HL-60 (cell line): ENCODE results near the gene SCYL3.
"Not testable (repeated sequence)": the region's sequence is repeated elsewhere in the genome, so short reads cannot be mapped to it uniquely, and the experiment has no call there.

ENCODE experiments used
- DNase-seq, 2 experiments: peaks; one replicate each; pipeline ENCODE4 v3.0.0-alpha.2; 2010 to 2020; ENCODE audit warnings: low read depth in 1 of 2, low spot score in 1 of 2
- H3K27ac ChIP-seq: fragments of 250-450 bp; sonication (Bioruptor Pico); replicated peaks from 2 replicates; pipeline ENCODE4 v1.5.1; 2020; ENCODE audit warnings: mild to moderate bottlenecking, moderate library complexity
- H3K27me3 ChIP-seq: fragments of 250-450 bp; sonication (Bioruptor Pico); 2 replicates; pipeline ENCODE4 v1.5.1; 2021; ENCODE audit warnings: mild to moderate bottlenecking, moderate library complexity; ENCODE audit not compliant: insufficient read depth, poor library complexity, severe bottlenecking
- H3K4me3 ChIP-seq: replicated peaks from 2 replicates; pipeline ENCODE4 v1.5.1; 2011; ENCODE audit warnings: mild to moderate bottlenecking, control low read depth, low read length; ENCODE audit not compliant: insufficient read depth
- GABPA ChIP-seq: IDR thresholded peaks from 2 replicates; pipeline ENCODE4 v1.6.1; 2012; ENCODE audit warnings: low read depth
- POLR2AphosphoS5 ChIP-seq: IDR thresholded peaks from 2 replicates; pipeline ENCODE4 v1.6.1; 2012; ENCODE audit warnings: low read depth
- SPI1 ChIP-seq: IDR thresholded peaks from 2 replicates; pipeline ENCODE4 v1.6.1; 2012; ENCODE audit warnings: low read depth, mild to moderate bottlenecking, borderline replicate concordance
- TF ChIP-seq, protein P1 (sequence below): IDR thresholded peaks from 2 replicates; pipeline ENCODE4 v1.6.1; 2012; ENCODE audit warnings: low read depth; ENCODE audit not compliant: insufficient replicate concordance
- TF ChIP-seq, protein P2 (sequence below): IDR thresholded peaks from one replicate; pipeline ENCODE4 v1.5.1; 2011; ENCODE audit warnings: low read length, control low read depth, inconsistent platforms; ENCODE audit not compliant: insufficient read depth

Gene SCYL3

DNA sequence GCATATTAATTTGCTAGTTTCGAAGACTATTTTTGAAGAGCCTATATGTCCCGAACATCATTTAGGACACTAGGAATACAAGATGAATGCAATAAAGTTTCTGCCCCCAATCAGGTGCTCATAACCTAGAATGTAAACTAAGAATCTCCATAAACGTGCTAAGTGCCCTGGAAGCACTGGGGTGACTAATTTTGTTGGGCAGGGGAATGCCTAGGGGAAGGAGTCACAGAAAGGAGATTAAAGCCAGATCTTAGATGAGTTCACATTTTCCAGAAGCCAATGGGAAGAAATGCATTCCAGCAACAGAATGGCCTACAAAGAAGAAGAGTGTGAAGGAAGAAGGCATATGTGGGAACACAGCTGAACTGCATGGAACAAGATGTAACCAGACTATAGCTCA lies 19.5 kb downstream of the SCYL3 start:
- no peak overlapping the region for H3K4me3 ChIP-seq
- TF ChIP-seq POLR2AphosphoS5 (no peak), GABPA (no peak), SPI1 (no peak)
- TF ChIP-seq, protein P1, sequence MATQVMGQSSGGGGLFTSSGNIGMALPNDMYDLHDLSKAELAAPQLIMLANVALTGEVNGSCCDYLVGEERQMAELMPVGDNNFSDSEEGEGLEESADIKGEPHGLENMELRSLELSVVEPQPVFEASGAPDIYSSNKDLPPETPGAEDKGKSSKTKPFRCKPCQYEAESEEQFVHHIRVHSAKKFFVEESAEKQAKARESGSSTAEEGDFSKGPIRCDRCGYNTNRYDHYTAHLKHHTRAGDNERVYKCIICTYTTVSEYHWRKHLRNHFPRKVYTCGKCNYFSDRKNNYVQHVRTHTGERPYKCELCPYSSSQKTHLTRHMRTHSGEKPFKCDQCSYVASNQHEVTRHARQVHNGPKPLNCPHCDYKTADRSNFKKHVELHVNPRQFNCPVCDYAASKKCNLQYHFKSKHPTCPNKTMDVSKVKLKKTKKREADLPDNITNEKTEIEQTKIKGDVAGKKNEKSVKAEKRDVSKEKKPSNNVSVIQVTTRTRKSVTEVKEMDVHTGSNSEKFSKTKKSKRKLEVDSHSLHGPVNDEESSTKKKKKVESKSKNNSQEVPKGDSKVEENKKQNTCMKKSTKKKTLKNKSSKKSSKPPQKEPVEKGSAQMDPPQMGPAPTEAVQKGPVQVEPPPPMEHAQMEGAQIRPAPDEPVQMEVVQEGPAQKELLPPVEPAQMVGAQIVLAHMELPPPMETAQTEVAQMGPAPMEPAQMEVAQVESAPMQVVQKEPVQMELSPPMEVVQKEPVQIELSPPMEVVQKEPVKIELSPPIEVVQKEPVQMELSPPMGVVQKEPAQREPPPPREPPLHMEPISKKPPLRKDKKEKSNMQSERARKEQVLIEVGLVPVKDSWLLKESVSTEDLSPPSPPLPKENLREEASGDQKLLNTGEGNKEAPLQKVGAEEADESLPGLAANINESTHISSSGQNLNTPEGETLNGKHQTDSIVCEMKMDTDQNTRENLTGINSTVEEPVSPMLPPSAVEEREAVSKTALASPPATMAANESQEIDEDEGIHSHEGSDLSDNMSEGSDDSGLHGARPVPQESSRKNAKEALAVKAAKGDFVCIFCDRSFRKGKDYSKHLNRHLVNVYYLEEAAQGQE, result no peak
- TF ChIP-seq, protein P2, sequence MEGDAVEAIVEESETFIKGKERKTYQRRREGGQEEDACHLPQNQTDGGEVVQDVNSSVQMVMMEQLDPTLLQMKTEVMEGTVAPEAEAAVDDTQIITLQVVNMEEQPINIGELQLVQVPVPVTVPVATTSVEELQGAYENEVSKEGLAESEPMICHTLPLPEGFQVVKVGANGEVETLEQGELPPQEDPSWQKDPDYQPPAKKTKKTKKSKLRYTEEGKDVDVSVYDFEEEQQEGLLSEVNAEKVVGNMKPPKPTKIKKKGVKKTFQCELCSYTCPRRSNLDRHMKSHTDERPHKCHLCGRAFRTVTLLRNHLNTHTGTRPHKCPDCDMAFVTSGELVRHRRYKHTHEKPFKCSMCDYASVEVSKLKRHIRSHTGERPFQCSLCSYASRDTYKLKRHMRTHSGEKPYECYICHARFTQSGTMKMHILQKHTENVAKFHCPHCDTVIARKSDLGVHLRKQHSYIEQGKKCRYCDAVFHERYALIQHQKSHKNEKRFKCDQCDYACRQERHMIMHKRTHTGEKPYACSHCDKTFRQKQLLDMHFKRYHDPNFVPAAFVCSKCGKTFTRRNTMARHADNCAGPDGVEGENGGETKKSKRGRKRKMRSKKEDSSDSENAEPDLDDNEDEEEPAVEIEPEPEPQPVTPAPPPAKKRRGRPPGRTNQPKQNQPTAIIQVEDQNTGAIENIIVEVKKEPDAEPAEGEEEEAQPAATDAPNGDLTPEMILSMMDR, result no peak
- DNase-seq, result no peak
- no peak overlapping the region for H3K27ac ChIP-seq
- no peaks in the 10 kb centered on the region for H3K27me3 ChIP-seq

DNA sequence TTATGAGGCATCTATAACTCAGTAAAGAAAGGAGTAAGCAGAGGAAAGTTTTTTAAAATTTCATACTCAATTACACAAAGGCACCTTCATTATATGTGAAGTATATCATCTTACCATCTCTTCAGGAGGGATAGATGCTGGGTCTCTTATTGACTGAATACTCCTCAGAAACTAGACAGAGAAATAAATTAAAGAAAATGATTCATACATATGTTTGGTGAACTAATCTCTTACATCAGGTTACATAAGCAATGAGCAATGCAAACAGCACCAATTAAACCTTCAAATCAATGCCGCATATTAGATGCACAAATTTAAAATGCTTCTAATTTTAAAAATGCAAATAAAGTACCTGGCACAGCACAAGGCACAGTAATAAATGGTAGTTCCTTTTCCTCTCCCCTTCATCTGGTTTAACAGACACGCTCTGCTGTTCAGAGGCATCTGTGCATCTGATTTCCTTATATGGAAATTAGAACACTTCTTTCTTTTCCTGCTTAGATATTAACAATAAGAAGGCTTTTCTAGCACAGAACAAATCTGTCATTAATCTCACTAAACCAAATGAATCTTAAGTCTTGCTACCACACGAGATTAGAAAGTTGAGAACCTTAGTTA lies 20.0 kb downstream of the SCYL3 start:
- Histone ChIP-seq H3K27me3 (no peaks in the 10 kb centered on the region), H3K4me3 (no peak overlapping the region), H3K27ac (no peak overlapping the region)
- DNase-seq, result no peak
- TF ChIP-seq SPI1, result no peak
- no peak for TF ChIP-seq GABPA
- no peak for TF ChIP-seq POLR2AphosphoS5
- TF ChIP-seq, protein P2, result no peak
- TF ChIP-seq, protein P1, result no peak

DNA sequence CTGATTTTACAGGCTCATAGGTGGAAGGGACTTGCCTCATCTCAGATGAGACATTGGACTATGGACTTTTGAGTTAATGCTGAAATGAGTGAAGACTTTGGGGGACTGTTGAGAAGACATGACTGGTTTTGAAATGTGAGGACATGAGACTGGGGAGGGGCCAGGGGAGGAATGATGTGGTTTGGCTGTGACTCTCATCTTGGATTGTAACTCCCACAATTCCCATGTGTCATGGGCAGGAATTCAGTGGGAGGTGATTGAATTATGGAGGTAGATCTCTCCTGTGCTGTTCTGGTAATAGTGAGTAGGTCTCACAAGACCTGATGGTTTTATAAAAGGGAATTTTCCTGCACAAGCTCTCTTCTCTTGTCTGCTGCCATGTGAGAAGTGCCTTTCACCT lies 20.8 kb downstream of the SCYL3 start:
- Histone ChIP-seq H3K4me3 (no peak overlapping the region), H3K27me3 (no peaks in the 10 kb centered on the region), H3K27ac (no peak overlapping the region)
- no peak for DNase-seq
- TF ChIP-seq GABPA, result no peak
- TF ChIP-seq, protein P1, result no peak
- no peak for TF ChIP-seq SPI1
- no peak for TF ChIP-seq POLR2AphosphoS5
- TF ChIP-seq, protein P2, result no peak

DNA sequence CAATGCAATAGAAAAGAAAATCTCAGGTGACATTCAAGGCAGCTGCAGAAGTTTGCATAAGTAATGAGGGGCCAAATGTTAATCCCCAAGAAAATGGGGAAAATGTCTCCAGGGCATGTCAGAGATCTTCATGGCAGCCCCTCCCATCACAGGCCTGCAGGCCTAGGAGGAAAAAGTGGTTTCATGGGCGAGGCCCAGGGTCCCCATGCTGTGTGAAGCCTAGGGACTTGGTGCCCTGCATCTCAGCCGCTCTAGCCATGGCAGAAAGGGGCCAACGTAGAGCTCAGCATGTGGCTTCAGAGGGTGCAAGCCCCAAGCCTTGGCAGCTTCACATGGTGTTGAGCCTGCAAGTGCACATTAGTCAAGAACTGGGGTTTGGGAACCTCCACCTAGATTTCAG lies 21.7 kb downstream of the SCYL3 start:
- not testable (repeated sequence) for H3K27ac ChIP-seq, H3K27me3 ChIP-seq, H3K4me3 ChIP-seq, DNase-seq
